Measurements from ENCODE around the gene ARMC12.
A peak's percentile ranks its signal among the peaks of the same experiment; 100 is the strongest.
"Not testable (repeated sequence)": the region's sequence is repeated elsewhere in the genome, so short reads cannot be mapped to it uniquely, and the experiment has no call there.

The ARMC12 gene

GRCh38 chr6:35734319-35734718, 2.5 kb upstream of the ARMC12 start:
- DNase-seq (ENCODE audit: low read depth in 2 of 2) = not testable (repeated sequence)

- no peak for DNase-seq (ENCODE audit: low read depth in 2 of 2)
Observed at GRCh38 chr6:35735452-35735851, 1.4 kb upstream of the ARMC12 start.

GRCh38 chr6:35736253-35736894, 458 bp upstream of the ARMC12 start:
- DNase-seq (ENCODE audit: low read depth in 2 of 2) = peak; percentile 75 to 82

- no peak for DNase-seq (ENCODE audit: low read depth in 2 of 2)
Observed at GRCh38 chr6:35737413-35738211, 780 bp downstream of the ARMC12 start.

GRCh38 chr6:35739645-35740524, 3.1 kb downstream of the ARMC12 start:
- no peak for DNase-seq (ENCODE audit: low read depth in 2 of 2)

- no peak for DNase-seq (ENCODE audit: low read depth in 2 of 2)
Observed at GRCh38 chr6:35742842-35743241, 6.0 kb downstream of the ARMC12 start.

GRCh38 chr6:35745509-35745908, 8.7 kb downstream of the ARMC12 start:
- DNase-seq (ENCODE audit: low read depth in 2 of 2) = no peak

- DNase-seq (ENCODE audit: low read depth in 2 of 2) = no peak
Observed at GRCh38 chr6:35746516-35746915, 9.7 kb downstream of the ARMC12 start.

- DNase-seq (ENCODE audit: low read depth in 2 of 2) = no peak
Observed at GRCh38 chr6:35747877-35748276, 11.0 kb downstream of the ARMC12 start.

- DNase-seq (ENCODE audit: low read depth in 2 of 2) = no peak
Observed at GRCh38 chr6:35750557-35750956, 13.7 kb downstream of the ARMC12 start.

GRCh38 chr6:35751594-35751993, 14.8 kb downstream of the ARMC12 start:
- peak in 1 of 2 donors; percentile 40 for DNase-seq (ENCODE audit: low read depth in 2 of 2)

- DNase-seq (ENCODE audit: low read depth in 2 of 2) = no peak
Observed at GRCh38 chr6:35752330-35752729, 15.5 kb downstream of the ARMC12 start.

GRCh38 chr6:35754452-35755277, 17.8 kb downstream of the ARMC12 start:
- DNase-seq (ENCODE audit: low read depth in 2 of 2) = no peak

GRCh38 chr6:35755278-35755924, 18.6 kb downstream of the ARMC12 start:
- no peak for DNase-seq (ENCODE audit: low read depth in 2 of 2)

GRCh38 chr6:35757456-35758123, 20.8 kb downstream of the ARMC12 start:
- no peak for DNase-seq (ENCODE audit: low read depth in 2 of 2)

- no peak for DNase-seq (ENCODE audit: low read depth in 2 of 2)
Observed at GRCh38 chr6:35759426-35759825, 22.6 kb downstream of the ARMC12 start.

GRCh38 chr6:35765739-35766138, 28.9 kb downstream of the ARMC12 start:
- DNase-seq (ENCODE audit: low read depth in 2 of 2) = no peak

GRCh38 chr6:35769211-35769610, 32.4 kb downstream of the ARMC12 start:
- no peak for DNase-seq (ENCODE audit: low read depth in 2 of 2)

- no peak for DNase-seq (ENCODE audit: low read depth in 2 of 2)
Observed at GRCh38 chr6:35771343-35771627, 34.5 kb downstream of the ARMC12 start.

GRCh38 chr6:35774116-35774794, 37.4 kb downstream of the ARMC12 start:
- no peak for DNase-seq (ENCODE audit: low read depth in 2 of 2)

All from stimulated activated CD4-positive, alpha-beta T cell treated with anti-CD3 and anti-CD28 coated beads, Interleukin-4, amount 100 ng/mL, for 48 hours (primary cell).